Fibroblast of skin of left quadriceps (primary cell): ENCODE data around the gene ARID4B.
A peak's percentile ranks its signal among the peaks of the same experiment; 100 is the strongest.
"Not testable (repeated sequence)": the region's sequence is repeated elsewhere in the genome, so short reads cannot be mapped to it uniquely, and the experiment has no call there.

Experiments
- DNase-seq, 2 experiments: peaks; one replicate each; pipeline ENCODE4 v3.0.0-alpha.2; 2013; ENCODE audit warnings: low read depth in 2 of 2

The ARID4B gene

DNA sequence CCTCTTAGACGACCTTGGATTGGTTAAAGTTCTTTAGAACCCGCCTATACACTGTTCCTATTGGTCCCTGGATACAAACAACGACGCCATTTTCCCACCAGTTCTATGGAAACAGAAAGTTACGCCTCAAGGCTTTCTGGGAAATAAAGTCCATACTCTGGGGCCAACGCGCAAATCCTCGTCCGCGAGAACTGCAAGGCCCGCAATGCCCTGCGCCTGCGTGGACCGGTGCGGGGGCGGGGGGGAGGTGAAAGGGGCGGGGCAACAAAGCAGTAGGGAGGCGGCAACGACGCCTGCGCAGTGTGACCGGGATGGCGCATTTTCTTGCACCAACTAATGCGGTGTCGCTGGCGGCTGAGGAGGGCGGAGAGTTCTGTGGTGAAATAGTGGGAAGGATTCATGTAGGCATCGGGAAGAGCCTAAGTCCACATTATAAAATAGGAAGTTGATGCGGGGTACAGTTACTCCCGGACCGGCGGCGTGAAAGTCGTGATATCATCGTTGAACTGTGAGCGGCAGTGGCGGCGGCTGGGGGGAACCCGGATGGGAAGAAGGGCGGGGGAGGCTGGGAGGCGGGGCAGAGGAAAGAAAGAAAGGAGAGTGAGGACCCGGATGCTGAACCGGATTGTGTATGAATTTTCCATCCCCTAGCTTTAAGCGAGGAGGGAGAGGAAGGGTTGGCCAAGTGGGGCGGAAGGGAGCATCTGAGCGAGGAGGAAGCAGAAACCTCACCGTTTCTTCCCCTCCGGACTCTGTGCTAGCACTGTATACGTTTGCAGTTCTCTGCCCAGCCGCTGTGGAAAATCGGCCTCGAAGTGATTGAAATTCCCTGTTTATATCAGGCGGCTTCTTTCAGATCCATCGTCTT lies 526 bp upstream of the ARID4B start, which contains the start of gene GGPS1:
TSS of gene GGPS1 (plus strand) at position 300 of the 868 bp plus-strand sequence. CDS start 6,695 bp downstream, outside the sequence.
- DNase-seq = peak; percentile 100

DNA sequence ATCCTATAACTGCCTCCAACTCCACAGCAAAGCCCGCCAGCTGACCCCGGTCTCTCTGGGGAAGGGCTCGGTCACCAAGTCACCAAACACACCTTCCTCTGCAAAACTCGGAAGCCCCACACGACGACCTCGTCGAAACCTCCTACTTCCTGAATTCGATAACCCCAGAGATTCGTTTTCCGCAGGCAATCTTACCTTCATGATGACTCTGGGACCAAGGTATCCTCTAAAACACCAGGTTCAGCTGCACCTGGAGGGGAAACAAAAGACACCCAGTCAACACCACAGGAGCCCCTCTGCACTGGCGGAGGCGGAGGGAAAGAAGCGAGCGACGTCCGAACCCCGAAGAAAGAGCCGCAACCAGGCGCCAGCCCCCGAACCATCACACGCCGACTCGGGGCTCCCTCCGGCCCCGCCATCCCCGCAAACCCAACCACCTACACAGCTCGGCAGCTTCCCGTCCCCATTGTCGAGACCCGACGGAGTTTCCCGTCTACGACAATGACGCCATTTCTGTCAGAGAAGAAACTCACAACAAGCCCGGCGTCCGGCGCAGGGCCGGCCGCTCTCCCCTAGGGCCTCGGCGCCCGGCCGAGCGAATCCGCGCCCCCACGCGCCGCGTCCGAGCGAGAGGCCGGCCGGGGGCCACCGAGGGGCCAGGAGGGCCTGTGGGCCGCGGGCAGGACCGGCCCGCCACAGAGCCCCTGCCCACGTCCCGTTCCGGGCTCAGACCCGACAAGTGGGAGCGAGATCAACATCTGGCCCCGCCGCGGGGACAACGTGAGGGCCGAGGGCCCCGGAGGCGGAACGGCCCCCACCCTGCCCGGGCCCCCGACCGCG lies 1.0 kb downstream of the ARID4B start:
- DNase-seq = no peak

DNA sequence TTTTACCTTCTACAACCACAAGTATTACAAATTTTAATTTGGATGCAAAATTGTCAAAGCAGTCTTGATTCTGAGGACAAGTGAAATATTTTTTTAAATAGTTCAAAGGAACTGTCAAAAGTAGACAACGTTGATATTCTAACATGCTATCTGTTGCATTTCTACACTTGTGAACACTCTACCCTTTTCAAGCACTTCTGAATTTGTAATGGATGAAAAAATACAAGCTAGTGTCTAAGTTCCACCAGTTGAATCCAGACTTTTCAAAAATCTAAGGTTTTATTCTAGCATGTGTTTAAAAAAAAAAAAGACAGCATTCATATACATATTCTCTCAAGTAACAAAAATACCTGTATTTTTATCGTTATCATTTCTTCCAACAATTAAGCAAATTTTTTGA lies 2.1 kb downstream of the ARID4B start:
- no peak for DNase-seq

DNA sequence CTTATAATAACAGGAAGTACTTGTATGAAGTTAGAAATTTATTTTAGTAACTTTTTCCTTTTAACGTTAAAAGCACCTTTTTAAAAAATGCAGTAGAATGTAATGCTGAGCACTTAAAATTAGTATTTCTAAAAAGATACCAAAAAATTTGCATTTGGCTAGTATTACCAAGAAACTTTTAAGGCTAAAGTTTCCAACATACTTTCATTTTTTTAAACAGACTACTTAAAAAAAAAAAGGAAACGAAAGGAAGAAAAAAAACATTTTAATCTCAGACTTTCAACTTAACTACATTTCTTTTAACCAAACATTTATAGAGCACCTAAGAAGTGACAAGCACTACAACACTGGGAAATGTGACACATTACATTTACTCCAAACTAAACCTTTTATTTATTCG lies 2.8 kb downstream of the ARID4B start:
- DNase-seq = no peak

DNA sequence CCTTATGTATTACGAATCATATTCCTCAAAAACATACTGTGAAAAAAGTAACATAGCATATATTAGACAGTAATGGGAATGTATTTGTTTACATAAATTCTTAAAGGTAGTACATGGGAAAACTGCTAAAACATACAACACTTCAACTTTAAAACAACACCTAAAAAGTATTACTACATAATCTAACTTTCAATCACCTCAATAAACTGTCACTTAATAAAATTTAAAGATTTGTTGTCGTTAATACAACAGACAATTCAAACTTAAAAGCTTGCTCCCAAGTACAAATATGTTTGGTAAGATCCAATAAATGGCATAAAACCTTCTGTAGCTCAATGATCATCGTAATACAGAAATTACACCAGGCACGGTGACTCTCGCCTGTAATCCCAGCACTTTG lies 3.7 kb downstream of the ARID4B start:
- DNase-seq = no peak

DNA sequence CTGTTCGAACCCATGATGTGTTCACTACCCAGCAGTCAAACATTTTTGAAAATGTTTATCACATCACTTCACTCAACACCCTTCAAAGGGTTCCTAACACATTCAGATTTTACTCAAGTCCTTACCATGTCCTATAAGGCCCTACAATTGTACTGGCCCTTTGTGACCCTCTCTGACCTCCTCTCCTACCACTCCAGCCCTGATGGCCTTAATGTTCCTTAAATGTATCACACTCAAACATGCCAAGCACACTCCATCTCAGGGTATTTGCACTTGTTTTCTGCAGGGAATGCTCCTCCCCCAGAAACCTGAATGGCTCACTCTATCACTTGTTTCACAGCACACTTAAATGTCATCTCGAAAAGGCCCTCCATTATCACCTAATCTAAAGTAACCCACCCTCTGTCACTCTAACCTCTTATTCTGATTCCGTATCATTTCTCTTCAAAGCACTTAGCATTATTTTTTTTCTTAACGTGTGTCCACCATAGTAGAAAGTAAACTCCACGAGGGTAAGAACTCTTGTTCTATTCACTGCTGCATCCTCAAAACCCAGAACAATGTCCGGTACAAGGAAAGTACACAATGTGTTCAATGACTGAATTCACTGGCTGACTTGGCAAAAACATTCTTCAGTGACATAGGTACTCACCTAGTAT lies 7.3 kb downstream of the ARID4B start:
- DNase-seq = no peak

DNA sequence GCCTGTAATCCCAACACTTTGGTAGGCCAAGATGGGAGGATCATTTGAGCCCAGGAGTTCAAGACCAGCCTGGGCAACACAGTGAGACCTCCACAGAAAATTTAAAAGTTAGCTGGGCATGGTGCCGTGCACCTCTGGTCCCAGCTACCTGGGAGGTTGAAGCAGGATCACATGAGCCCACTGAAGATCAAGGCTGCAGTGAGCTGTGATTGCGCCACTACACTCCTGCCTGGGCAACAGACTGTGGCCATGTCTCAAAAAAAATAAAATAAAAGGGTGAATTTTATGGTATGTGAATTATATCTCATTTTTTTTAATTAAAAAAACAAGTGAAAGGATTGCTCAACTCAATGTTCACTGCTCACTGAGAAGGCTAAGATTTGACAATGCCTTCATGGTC lies 8.7 kb downstream of the ARID4B start:
- no peak for DNase-seq

DNA sequence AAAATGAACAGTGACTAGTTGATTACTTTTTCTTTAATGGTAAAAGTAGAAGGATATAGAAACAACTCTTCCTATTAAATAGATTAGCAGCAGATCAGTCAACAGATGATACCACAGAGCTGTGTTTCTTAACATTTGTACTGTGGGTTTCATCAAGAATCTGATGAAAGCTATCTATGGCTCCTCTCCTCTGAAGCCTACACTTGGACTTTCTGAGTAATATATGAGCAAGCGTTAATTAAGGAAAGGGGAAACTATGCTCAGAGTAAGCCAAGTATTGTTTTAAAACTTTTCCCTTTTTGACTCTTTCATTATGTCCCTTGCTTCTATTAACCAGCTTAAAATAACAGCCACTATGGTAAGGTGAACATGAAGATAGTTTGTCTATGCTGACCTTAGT lies 10.8 kb downstream of the ARID4B start:
- DNase-seq = no peak

DNA sequence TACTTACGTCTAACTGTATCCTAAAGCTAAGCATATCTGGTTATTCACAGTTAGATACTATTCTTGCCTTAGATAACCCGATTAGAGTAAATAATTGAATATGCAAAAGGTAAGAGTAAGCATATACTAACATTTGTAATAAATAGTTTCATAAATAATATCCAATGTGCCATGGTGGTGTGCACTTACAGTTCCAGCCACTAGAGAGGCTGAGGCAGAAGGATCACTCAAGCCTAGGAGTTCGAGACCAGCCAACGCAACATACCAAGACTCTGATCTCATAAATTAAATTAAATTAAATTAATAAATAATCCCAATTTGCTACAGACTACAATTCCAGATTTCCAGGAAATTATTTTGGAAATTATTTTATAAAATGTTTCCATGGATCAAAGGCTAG lies 12.2 kb downstream of the ARID4B start:
- DNase-seq = no peak

DNA sequence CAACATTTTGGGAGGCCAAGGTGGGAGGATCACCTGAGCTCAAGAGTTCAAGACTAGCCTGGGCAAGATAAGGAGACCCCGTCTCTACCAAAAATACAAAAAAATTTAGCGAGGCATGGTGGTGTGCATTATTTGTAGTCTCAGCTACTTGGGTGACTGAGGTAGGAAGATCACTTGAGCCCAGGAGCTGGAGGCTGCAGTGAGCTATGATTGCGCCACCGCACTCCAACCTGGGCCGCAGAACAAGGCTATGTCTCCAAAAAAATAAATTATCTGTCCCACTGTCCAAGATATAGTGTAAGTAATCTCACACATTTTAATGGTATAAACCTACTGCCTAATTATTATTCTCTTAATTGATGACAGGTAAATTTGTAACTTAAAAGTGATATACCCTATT lies 12.8 kb downstream of the ARID4B start:
- DNase-seq = no peak

DNA sequence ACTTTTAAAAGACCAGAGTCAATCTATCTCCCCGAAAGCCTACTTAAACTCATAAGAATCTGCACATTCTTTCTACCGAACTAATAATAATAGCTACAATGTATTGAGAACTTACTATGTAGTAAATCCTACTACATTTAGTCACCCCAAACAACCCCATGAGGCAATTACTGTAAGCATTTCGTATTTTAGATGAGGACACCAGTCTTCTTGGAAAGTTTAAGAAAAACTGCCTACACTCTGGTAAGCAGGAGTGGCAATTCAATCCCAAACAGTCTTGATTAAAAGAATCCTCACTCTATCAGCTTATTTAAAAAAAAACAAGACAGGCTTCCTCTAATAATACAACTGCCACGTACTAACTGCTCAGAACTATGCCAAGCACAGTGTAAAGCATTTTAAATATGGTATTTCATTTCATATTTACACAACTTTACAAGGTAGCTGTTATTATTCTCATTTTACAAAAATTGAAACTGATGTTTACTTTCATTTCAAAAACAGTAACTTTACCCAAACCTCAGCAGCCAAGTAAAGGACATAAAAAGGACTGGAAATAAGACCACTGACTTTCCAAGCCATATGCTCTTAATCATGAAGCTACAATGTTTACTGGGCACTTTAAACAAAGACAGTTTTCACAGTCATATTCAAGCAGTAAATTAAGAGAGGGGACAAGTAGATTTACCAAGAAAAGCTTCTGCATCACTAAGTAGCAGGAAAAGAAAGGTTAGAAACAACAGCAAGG lies 13.9 kb downstream of the ARID4B start:
- DNase-seq = no peak

DNA sequence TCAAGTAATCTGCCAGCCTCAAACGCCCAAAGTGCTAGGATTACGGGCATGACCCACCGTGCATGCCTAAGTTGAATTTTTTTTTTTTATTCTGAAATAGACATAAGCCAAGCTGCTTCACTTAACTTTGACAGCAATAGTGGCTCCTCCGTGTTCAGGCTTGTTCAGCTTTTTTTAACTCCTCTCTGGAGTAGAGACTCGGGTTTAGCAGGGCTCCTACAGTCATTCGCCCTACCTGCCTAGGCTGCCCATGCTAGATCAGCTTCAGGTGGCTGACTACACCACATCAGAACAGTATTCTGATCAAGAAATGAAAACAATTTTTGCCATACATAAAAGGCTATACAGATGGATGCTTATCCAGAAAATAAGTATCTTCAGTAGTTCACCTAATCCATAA lies 14.7 kb downstream of the ARID4B start:
- DNase-seq = no peak

DNA sequence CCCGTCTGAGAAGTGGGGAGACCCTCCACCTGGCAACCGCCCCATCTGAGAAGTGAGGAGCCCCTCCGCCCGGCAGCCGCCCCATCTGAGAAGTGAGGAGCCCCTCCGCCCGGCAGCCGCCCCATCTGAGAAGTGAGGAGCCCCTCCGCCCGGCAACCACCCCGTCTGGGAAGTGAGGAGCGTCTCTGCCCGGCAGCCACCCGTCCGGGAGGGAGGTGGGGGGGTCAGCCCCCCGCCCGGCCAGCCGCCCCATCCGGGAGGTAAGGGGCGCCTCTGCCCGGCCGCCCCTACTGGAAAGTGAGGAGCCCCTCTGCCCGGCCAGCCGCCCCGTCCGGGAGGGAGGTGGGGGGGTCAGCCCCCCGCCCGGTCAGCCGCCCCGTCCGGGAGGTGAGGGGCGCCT lies 18.8 kb downstream of the ARID4B start:
- not testable (repeated sequence) for DNase-seq

DNA sequence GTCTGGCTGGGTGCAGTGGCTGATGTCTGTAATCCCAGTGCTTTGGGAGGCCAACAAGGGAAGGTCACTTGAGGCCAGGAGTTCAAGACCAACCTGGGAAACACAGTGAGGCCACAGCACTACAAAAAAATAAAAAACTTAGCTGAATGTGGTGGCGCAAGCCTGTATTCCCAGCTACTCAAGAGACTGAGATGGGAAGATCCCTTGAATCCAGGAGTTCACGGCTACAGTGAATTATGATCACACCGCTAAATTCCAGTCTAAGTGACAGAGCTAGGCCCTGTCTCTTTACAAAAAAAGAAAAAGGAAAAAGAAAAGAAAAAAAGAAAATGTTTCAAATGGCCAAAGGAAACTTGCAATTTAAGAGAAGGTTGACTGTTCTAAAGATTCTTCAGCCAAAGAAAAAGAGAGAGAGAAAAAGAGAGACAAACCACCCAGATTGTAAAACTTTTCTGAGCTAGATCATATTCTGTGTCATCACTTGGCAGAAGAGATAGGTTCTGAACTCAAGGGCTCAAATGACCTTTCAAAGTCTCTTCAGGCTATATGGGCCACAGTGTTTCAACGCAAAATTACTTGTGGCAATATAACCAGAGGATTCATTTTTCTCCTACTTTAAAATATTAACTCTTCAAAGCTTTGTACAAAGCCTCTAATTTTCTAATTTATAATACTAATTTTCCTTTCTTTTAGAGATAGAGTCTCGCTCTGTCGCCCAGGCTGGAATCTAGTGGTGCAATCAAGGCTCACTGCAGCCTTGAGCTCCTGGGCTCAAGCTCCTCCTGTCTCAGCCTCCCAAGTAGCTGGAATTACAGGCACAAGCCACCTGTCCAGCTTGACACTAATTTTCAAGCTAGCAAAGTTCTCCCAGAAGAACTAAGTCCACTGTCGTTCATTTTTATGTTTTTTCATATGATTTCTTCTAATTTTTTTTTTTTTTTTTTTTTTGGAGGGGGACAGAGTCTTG lies 20.5 kb downstream of the ARID4B start:
- no peak for DNase-seq

DNA sequence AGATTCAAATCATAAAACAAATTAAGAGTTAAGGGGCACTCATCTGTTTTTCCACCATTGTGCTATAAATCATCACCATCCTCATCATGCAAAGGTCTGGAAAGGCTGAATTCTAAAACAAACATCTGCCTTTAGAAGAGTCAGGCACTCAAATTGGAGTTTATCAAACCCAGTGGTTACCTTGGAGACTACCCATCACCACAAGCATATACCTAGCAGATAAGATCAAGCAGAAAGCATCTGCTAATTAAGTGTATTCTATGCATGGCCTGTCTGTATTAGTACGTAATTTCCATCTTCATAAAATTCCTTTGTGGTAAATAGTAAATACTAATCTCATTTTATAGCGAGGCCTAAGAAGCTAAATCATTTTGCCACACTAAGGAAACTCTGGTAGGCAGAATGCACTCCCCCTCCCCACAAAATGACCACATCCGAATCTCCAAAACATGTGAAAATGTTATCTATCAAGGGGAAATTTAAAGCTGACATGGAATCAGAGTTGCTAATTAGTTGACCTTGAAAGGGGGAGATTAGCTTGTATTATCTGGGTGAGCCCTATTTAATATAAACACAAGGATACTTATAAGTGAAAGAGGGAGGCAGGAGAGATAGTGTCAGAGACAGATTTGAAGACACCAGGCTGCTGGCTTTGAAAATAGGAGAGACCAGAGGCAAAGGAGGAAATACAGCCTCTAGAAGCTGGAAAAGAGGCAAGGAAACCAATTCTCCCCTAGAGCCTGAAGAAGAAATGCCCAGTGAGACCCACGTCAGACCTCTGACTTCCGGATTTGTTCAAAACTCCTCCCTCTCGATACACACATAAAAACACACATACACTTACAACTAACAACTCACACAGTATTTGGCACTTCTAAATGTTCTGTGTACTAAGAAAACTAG lies 23.2 kb downstream of the ARID4B start:
- DNase-seq = no peak

DNA sequence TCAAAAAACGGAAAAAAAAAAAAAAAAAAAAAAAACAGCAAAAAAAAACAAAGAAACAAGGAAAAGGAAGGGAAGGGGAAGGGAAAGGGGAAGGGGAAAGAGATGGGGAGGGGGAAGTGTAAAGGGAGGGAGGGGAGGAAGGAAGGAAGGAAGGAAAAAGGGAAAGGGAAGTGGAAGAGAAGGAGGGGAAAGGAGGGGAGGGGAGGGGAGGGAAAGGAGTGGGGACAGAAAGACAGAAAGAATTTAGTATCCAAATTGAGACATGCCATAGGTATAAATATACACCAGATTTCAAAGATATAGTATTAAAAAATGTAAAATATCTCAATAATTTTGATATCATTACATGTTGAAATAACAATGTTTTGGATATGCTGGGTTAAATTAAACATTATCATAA lies 25.8 kb downstream of the ARID4B start:
- DNase-seq = no peak

DNA sequence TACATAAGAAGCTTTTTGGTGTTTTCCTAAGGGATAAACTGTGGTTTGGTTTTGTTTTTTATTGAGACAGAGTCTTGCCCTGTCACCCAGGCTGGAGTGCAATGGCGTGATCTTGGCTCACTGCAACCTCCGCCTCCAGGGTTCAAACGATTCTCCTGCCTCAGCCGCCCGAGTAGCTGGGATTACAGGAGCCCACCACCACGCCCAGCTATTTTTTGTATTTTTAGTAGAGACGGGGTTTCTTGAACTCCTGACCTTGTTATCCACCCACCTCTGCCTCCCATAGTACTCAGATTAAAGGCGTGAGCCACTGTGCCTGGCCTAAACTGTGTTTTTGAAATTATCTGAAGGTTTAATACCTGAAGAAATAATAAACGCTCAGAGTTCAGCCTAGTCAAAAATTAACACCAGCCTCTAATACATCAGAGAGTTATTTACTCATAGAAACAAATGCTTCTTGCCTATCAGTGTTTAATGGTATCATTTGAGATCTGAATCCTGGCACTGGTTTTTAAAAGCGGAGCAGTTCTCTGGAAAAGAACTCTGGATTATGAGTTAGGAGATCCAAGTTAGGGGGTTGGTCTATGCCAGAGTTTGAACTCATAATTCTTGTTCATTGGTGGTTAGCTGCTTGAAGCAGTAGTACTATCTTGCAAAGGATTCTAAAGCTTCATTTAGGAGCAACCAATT lies 28.7 kb downstream of the ARID4B start:
- no peak for DNase-seq

DNA sequence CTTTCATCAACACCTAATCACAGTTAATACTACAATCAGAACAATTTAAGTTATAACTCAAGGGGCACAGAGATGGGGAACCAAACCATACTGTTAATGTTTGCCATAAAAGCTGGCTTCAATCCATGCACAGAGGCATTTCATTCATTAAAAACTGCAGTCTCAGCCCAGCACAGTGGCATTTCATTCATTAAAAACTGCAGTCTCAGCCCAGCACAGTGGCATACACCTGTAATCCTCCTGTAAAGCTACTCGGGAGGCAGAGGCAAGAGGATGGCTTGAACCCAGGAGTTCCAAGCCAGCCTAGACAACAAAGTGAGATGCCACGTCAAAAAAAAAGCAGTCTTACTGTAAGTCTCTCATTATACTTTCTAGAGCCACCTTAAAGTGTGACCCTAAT lies 29.2 kb downstream of the ARID4B start:
- DNase-seq = no peak

DNA sequence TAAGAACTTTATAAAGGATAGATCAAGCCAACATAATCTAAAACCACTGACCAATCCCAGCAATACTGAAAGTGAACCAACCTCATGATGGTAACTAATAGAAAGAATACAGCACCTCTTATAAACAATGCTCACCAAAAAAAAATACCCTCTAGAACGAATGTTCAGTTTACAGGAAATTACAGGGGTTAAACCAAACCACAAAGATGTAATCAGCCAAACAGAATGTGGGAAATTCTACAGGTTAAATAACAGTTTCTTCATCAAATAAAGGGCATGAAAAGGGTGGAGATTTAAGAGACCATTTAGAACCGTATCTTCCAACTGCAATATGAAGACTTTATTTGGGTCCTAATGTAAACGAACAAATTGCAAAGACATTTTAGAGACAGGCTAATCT lies 30.4 kb downstream of the ARID4B start:
- no peak for DNase-seq
